Fibroblast of skin of right biceps (primary cell): ENCODE measurements around the gene NPAS2.

Source experiments
- DNase-seq: peaks from one replicate; pipeline ENCODE4 v3.0.0-alpha.2; 2013

Gene NPAS2

DNA sequence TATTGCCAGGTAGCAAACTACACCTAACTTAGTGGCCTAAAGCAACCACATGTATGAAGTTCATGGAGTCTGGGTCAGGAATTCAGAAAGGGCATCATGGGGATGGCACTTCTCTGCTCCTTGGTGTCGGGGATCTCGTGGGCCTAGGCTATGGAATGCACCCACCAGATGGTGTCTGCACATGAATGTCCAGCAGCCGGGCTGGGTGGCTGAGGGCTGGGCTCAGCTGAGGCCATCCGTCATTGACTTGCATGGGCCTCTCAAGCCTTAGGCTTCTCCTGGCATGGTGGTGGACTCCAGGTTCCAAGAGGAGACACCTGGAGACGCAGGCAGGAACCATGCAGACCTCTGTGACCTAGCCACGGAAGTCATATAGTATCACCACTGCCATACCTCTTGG, 156.1 kb downstream of the NPAS2 start:
- no peak for DNase-seq

DNA sequence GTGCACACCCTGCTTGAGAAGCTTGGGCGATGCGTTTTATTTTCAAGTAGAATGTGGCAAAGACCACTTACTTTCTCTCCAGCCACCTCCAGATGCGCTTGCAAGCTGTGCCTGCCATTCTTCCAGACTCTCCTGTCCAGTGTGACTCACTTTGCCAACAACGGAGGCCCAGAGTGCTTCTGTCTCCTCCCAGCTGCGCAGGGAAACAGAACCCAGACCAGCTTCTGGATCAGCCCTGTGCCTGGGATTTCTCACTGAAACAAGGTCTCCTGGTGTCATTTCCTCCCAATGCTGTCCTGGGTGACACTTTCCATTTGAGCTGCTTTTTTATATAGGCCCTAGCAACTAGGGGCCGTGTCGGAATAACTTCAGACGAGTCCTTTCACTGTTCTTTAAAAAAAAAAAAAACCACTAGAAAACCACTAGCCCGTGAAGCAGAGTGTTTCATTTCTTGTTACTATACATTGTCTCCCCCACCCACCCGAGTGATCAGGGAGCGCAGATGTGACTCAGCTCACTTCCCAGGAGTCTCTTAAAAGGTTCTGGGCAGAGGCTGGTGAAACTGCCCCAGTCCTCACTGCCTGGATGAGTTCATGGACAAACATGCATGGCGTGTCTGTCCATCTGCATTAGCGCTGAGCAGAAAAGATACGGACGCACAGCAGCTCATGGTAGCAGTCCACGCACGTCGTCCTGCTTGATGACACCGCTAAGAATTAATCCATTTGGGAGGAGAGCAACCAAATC, 156.9 kb downstream of the NPAS2 start:
- peak; percentile 56 for DNase-seq

- DNase-seq = no peak
These were observed 157.6 kb downstream of the NPAS2 start for GRCh38 chr2:100977511-100977910.

DNA sequence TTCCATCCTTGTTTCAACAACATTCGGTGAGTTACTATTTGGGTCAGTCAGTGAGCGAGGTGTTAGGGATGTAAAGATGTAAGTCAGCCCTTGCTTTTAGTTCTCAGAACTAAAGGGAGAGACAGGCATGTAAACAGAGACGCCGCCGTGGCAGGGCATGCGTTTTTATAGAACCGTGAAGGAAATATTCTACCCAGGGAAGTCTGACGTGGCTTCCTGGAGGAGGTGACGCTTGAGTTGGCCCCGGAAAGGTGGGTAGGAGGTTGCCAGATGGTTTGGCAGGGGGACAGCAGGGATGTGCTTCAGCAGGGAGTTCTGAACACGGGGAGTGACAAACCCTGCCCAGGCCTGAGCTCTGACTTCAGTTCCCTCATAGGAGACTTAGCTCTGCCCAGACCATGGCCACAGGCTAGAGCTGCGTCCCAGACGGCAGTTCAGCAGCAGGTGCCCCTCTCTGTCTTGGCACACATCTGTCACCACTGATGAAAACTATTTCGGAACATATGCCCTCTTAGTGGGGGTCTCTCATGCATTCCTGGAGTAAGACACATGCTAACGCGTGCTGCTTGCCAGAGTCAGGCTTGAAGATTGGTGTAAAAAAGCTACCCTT, 158.7 kb downstream of the NPAS2 start:
- DNase-seq = peak; percentile 36

GRCh38 chr2:100980046-100980445, 160.1 kb downstream of the NPAS2 start:
- no peak for DNase-seq

- no peak for DNase-seq
These were observed 161.1 kb downstream of the NPAS2 start for GRCh38 chr2:100981011-100981410.

- no peak for DNase-seq
These were observed 162.5 kb downstream of the NPAS2 start for GRCh38 chr2:100982431-100982861.

GRCh38 chr2:100983201-100983600, 163.3 kb downstream of the NPAS2 start:
- no peak for DNase-seq

DNA sequence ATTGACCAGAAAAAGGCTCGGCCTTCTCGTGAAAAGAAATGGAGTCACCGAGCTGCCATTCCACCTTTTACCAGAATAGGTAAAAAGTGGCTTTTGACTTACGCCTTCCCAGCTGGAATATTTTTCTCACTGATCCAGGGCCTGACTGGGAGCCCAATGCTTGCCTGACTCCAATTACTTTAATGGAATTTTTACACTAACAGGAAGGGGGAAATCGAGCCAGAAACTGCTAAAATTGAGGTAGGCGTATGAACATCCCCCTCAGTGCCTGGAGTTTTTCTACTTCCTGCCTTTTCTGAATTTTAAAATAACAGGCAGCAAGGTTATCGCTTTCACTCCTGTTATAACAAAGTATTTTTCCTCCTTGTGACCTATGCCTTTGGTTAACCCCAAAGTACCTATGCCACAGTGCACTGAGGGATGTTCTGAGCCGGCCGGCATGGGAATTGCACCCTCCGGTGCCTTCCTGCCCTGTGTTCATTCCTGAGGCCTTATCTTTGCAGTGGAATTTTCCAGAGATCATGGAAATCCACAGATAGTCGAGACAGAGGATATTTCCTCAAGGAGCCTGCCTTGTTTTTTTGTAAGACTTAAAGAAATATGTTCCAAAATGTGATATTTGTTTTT, 163.9 kb downstream of the NPAS2 start:
- DNase-seq = no peak

- peak; percentile 70 for DNase-seq
These were observed 165.0 kb downstream of the NPAS2 start for GRCh38 chr2:100984892-100985307.

DNA sequence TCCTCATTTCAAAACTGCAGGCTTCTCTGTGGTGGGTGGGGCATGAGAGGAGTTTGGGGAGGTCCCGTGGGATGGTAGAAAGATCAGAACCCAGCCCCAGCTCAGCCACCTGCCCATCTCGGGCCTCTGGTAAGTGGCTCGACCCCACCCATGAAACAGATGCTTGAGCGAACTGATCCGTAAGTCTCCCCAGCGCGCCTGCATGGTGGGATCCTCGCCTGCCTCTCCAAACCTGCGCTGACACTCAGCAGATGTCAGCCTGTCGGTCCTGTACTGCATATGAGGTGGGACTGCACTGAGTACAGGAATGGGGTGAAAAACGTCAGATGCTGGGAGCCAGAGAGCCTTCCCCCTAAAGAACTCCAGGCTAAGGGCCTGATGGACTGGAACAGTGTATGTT, 166.2 kb downstream of the NPAS2 start:
- no peak for DNase-seq

DNA sequence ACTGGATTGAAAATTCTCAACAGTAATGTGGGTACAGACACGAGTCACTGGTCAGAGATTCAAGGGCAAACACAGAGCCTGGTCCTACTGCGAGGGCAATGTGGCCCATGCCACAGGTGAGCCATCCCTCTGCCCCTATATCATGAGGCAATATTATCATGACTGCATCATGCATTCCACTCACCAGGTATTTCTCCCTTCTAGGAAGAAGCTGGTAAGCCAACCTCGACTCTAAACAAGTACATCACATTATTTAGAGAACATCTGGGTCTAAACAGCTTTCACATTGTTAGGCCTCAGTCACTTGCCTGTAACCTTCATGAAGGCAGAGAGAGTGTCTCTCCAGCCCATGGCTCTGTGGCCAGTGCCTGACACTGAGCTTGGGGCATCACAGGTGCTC, 167.6 kb downstream of the NPAS2 start:
- DNase-seq = no peak

- no peak for DNase-seq
These were observed 168.0 kb downstream of the NPAS2 start for GRCh38 chr2:100987974-100988373.

- peak; percentile 43 for DNase-seq
These were observed 168.9 kb downstream of the NPAS2 start for GRCh38 chr2:100988630-100989417.

DNA sequence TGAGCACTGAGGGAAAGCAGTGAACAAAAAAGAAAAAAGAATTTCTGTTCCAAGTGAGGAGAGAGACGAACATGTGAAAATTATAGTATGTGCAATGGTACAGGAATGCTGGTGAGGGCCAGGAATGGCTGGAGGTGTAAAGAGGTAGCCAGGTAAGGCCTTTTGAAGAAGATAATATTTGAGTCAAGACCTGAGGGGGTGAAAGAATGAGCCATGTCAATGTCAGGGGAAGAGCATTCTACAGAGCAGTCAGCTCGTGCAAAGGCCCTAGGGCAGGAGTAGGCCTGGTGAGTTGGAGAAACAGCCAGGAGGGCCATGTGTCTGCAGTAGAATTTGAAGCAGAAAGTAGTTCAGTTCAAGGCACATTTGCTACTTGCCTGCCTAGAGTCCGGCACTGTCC, 169.7 kb downstream of the NPAS2 start:
- no peak for DNase-seq

GRCh38 chr2:100990166-100990565, 170.2 kb downstream of the NPAS2 start:
- DNase-seq = no peak

DNA sequence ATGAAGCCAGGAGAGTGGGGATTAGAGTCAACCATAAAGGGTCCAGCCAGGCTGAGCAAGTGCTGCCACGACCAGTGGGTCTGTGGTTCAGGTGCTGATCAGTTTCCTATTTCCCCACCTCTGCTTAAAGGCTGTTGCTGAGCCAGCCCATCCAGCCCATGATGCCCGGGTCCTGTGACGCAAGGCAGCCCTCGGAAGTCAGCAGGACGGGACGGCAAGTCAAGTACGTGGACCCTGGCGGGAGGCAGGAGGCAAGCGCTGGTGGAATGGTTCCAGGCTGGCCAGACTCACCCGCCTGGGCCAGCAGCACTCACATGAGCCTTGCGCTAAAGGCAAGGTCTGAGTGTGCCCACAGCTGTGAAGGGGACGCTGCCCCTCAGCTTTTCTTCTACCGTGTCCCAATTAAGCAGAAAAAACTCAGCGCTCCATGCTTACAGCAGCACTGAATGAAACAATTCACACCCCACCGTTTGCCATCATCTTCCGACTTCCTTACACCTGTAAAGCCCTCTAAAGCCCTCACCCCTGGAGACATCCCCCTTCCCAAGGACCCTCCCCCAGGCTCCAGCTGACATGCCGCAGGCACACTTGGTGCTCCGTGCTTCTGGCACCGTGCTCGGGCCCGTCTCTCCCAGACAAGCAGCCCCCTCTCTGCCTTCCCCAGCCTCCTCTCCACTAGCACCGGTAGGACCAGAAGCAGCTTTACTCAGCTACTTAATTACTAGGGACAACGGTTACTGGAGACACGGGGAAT, 170.9 kb downstream of the NPAS2 start:
- no peak for DNase-seq

DNA sequence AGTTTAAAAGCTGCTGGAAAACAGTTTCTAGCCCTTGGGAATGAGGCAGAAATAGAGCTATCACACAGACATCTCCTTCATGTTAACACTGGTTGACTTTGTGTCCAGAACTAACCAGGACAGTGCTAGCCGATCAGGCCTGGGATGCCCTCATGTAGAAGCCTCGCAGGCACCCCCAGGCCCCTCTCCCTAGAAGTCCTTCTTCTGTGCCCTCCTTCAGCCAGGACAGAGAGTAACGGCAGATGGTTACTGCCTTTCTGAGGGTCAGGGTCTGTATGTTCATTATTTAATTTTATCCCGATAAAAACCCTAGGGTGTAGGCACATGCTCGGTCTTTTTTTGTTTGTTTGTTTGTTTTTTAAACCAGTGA, 171.4 kb downstream of the NPAS2 start:
- no peak for DNase-seq

DNA sequence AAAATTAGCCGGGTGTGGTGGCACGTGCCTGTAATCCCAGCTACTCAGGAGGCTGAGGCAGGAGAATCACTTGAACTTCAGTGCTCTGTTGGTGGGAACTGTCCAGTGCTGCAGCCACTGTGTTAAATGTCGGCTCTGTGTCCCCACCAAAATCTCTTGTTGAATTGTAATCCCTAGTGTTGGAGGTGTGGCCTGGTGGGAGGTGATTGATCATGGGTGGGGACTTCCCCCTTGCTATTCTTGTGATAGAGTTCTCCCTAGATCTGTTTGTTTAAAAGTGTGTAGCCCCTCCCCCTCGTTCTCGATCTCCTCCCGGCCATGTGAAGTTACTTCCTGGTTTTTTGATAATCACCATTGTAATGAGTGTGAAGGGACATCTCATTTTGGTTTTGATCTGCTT, 172.3 kb downstream of the NPAS2 start:
- DNase-seq = no peak

DNA sequence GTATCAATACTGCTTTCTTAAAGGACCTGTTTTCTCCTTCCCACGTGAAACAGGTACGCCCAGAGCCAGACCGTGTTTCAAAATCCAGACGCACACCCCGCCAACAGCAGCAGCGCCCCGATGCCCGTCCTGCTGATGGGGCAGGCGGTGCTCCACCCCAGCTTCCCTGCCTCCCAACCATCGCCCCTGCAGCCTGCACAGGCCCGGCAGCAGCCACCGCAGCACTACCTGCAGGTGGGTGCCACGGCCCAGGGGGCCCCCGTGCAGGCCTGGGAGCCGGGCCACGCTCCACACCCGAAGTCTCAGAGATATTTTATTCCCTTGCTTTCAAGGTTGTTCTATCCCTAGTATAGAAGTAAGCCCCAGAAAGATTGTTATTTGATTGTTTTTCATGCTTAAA, 173.4 kb downstream of the NPAS2 start:
- DNase-seq = no peak

DNA sequence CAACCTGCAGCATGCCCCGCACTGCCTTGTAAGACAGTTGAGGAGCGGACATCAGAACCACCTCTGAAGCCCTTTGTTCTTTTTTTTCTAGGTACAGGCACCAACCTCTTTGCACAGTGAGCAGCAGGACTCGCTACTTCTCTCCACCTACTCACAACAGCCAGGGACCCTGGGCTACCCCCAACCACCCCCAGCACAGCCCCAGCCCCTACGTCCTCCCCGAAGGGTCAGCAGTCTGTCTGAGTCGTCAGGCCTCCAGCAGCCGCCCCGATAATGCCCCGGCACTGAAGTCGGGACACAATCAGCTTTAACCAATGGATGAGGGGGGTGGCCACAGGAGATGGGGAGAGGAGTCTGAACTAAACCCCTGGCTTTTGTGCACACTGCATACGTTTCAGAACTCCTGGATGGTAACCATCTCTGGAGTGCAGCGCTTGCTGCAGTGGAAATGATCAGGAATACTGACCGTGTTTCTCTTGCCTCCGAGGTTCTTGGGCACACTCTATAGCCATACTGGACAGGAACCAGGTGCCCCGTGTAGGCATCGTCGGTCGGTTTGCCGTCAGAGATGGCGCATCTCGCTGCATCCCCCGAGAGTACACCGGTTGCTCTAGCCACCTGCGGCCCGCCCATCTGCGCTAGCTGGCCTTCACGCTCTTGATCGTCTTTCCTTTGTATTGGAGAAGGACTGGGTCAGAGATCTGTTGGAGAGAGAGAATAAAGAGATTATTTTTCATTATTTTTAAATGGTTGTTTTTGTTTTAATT, 175.6 kb downstream of the NPAS2 start:
- no peak for DNase-seq
